Vagina (tissue), 2 donors: ENCODE results near the gene IFNLR1. TPM values are rescaled to one million over a fixed set of nuclear protein-coding genes. Genes with fewer than 3 reads are reported as not detected.

Source experiments
- DNase-seq, 2 donors: peaks; one replicate each; pipeline ENCODE4 v3.0.0-alpha.2; 2017; ENCODE audit errors: extremely low spot score in 2 of 2
- H3K27ac ChIP-seq: fragments of 200-600 bp; sonication (generic); one replicate; pipeline ENCODE4 v1.5.1; 2019
- H3K27me3 ChIP-seq: fragments of 200-600 bp; sonication (generic); one replicate; pipeline ENCODE4 v1.5.1; 2019
- H3K36me3 ChIP-seq, 2 donors: fragments of 200-600 bp; sonication (generic); one replicate each; pipeline ENCODE4 v1.5.1; 2017 to 2019
- H3K4me1 ChIP-seq: fragments of 200-600 bp; sonication (generic); one replicate; pipeline ENCODE4 v1.5.1; 2019
- H3K4me3 ChIP-seq, 2 donors: fragments of 200-600 bp; sonication (generic); 1 replicate in 1 of 2; 2 replicates in 1 of 2; pipeline ENCODE4 v1.5.1; 2016 to 2019
- H3K9me3 ChIP-seq: fragments of 200-600 bp; sonication (generic); one replicate; pipeline ENCODE4 v1.5.1; 2019
- CTCF ChIP-seq, 3 experiments: fragments of 450-650 bp in 2 of 3; fragments of 200-600 bp in 1 of 3; sonication (generic) in 1 of 3; IDR thresholded peaks; one replicate each; pipeline ENCODE4 v1.5.1; 2017 to 2019; ENCODE audit warnings: antibody characterized with exemption in 3 of 3, mild to moderate bottlenecking in 2 of 3, moderate library complexity in 2 of 3
- POLR2A ChIP-seq, 2 donors: fragments of 450-650 bp; IDR thresholded peaks; one replicate each; pipeline ENCODE4 v1.6.1; 2017; ENCODE audit warnings: antibody characterized with exemption in 2 of 2, mild to moderate bottlenecking in 2 of 2, moderate library complexity in 2 of 2
- POLR2AphosphoS5 ChIP-seq, 2 donors: sonication (generic); formaldehyde crosslinking; IDR thresholded peaks; one replicate each; pipeline ENCODE4 v1.9.0; 2017; ENCODE audit warnings: antibody characterized with exemption in 2 of 2, mild to moderate bottlenecking in 2 of 2, low read depth in 1 of 2; ENCODE audit not compliant: insufficient read depth in 1 of 2
- intact Hi-C: fragments of 100-400 bp; cut with DNase I; formaldehyde crosslinking; loops from one replicate; pipeline ENCODE4 v1.15.1; 2023
- total RNA-seq: library from RNA; depleted of rRNA; stranded (reverse); fragments of >200 nt; gene quantifications from one replicate; pipeline ENCODE4 v1.2.3, GENCODE V29; 2016

Gene IFNLR1
- total RNA-seq, 1 donor from 2014 or later, result 1.7 TPM

DNA sequence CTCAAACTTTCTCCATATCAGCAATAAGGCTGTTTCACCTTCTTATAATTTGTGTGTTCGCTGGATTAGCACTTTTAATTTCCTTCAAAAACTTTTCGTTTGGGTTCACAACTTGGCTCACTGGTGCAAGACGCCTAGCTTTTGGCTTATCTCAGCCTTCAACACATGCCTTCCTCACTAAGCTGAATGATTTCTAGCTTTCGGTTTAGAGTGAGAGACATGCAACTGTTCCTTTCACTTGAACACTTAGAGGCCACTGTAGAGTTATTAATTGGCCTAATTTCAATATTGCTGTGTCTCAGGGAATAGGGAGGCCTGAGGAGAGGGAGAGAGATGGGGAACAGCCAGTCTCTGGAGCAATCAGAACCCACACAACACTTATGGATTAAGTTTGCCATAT is 41.2 kb upstream of the IFNLR1 start:
- no peak for TF ChIP-seq POLR2A (IDR thresholded peaks at IDR 0.05)
- TF ChIP-seq CTCF (IDR thresholded peaks at IDR 0.05), result no peak
- no peak for TF ChIP-seq POLR2AphosphoS5 (IDR thresholded peaks at IDR 0.05; ENCODE audit: insufficient read depth in 1 of 2, low read depth in 1 of 2)
- H3K4me1 ChIP-seq, result no peaks in the 10 kb centered on the region
- intact Hi-C loops, result no loop called here
- no peak overlapping the region for H3K4me3 ChIP-seq
- no peak for DNase-seq
- no peaks in the 10 kb centered on the region for H3K27me3 ChIP-seq
- no peak overlapping the region for H3K27ac ChIP-seq
- H3K9me3 ChIP-seq, result no peaks in the 10 kb centered on the region
- no peaks in the 10 kb centered on the region for H3K36me3 ChIP-seq

GRCh38 chr1:24226749-24227148 is 39.7 kb upstream of the IFNLR1 start:
- no peak for TF ChIP-seq CTCF (IDR thresholded peaks at IDR 0.05)
- no peak for TF ChIP-seq POLR2AphosphoS5 (IDR thresholded peaks at IDR 0.05; ENCODE audit: insufficient read depth in 1 of 2, low read depth in 1 of 2)
- TF ChIP-seq POLR2A (IDR thresholded peaks at IDR 0.05), result no peak
- H3K27ac ChIP-seq, result no peak overlapping the region
- DNase-seq, result no peak
- no peaks in the 10 kb centered on the region for H3K4me1 ChIP-seq
- no peak overlapping the region for H3K4me3 ChIP-seq
- H3K36me3 ChIP-seq, result no peaks in the 10 kb centered on the region
- H3K27me3 ChIP-seq, result no peaks in the 10 kb centered on the region
- intact Hi-C loops, result no loop called here
- no peaks in the 10 kb centered on the region for H3K9me3 ChIP-seq

DNA sequence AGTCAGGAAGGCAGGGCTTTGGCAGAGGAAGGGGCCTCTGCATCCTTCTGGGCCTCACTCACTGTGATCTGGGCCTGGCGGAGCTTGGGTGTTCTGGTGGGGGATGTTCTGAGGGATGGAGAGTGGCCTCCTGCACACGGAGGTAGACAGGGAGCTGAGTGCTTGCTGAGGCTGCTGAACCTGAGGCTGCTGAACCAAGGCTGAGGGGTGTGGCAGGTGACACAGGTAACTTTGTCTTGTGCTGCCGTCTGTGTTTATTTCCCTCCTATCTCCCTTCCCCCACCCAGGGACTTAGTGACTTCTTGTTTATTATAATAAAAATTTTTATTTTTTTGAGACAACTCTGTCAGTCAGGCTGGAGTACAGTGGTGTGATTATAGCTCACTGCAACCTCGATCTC is 37.7 kb upstream of the IFNLR1 start:
- Histone ChIP-seq H3K36me3 (no peaks in the 10 kb centered on the region), H3K9me3 (no peaks in the 10 kb centered on the region), H3K27ac (no peak overlapping the region), H3K4me1 (no peaks in the 10 kb centered on the region), H3K27me3 (no peaks in the 10 kb centered on the region), H3K4me3 (no peak overlapping the region)
- no peak for DNase-seq
- TF ChIP-seq CTCF (IDR thresholded peaks at IDR 0.05) (no peak), POLR2AphosphoS5 (IDR thresholded peaks at IDR 0.05; ENCODE audit: insufficient read depth in 1 of 2, low read depth in 1 of 2) (no peak), POLR2A (IDR thresholded peaks at IDR 0.05) (no peak)
- intact Hi-C loops, result no loop called here

GRCh38 chr1:24224086-24224485 is 37.0 kb upstream of the IFNLR1 start:
- Histone ChIP-seq H3K4me1 (no peaks in the 10 kb centered on the region), H3K36me3 (no peaks in the 10 kb centered on the region), H3K9me3 (no peaks in the 10 kb centered on the region), H3K27me3 (no peaks in the 10 kb centered on the region), H3K27ac (no peak overlapping the region), H3K4me3 (no peak overlapping the region)
- intact Hi-C loops, result no loop called here
- TF ChIP-seq POLR2AphosphoS5 (IDR thresholded peaks at IDR 0.05; ENCODE audit: insufficient read depth in 1 of 2, low read depth in 1 of 2), result no peak
- TF ChIP-seq CTCF (IDR thresholded peaks at IDR 0.05), result no peak
- no peak for TF ChIP-seq POLR2A (IDR thresholded peaks at IDR 0.05)
- DNase-seq, result no peak

- Histone ChIP-seq H3K4me3 (no peak overlapping the region), H3K36me3 (no peaks in the 10 kb centered on the region), H3K9me3 (no peaks in the 10 kb centered on the region), H3K27ac (no peak overlapping the region), H3K27me3 (no peaks in the 10 kb centered on the region), H3K4me1 (no peaks in the 10 kb centered on the region)
- intact Hi-C loops, result no loop called here
- no peak for DNase-seq
- TF ChIP-seq CTCF (IDR thresholded peaks at IDR 0.05), result no peak
- no peak for TF ChIP-seq POLR2A (IDR thresholded peaks at IDR 0.05)
- no peak for TF ChIP-seq POLR2AphosphoS5 (IDR thresholded peaks at IDR 0.05; ENCODE audit: insufficient read depth in 1 of 2, low read depth in 1 of 2)
Measured at GRCh38 chr1:24222793-24223192, 35.7 kb upstream of the IFNLR1 start.
